ENCODE measurements around the gene PPIL1. TPM values are rescaled to one million over a fixed set of nuclear protein-coding genes. Genes with fewer than 3 reads are reported as not detected.

Gene PPIL1
- total RNA-seq, 1 donor from 2014 or later = 14.2 TPM

- DNase-seq = no peak
Observed at GRCh38 chr6:36855750-36856149, 18.9 kb downstream of the PPIL1 start.

DNA sequence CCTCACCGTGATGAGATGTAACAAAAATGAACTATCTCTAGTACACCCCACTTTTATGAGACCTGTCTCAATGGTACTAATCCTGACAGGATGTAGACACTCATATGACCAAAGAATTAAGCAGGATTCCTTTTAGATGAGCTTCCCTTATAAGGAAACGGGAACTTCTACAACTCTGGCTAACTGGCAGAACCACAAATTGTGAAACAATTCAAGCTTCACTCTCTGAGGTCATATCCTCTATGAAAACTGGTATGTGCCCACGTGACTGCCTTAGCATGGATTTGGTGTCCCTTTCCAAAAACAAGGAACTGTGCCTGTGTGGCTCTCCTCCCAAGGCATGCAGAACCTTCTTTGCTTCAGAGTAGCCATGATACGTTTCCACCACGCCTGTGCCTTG is 21.3 kb downstream of the PPIL1 start:
- no peak for DNase-seq

GRCh38 chr6:36852481-36853147 is 22.0 kb downstream of the PPIL1 start:
- DNase-seq = no peak

DNA sequence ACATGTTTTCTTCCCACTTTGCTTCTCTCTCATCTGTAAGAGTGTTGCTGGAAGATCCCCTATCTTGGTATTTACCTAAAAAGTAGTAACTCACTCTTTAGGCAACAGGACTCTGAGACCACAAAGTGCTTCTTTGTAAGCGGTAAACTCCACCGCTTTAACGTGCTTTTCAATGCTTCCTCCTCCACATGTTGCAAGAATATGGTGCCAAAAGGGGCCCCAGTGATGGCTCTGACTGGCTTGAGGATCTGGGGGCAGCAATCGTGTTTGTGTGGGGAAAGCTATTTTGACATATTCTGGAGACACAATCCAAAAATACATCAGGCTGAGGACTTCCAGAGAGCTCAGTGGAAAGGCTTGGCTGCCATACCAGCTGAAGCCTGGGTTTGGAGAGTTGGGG is 23.0 kb downstream of the PPIL1 start:
- no peak for DNase-seq

DNA sequence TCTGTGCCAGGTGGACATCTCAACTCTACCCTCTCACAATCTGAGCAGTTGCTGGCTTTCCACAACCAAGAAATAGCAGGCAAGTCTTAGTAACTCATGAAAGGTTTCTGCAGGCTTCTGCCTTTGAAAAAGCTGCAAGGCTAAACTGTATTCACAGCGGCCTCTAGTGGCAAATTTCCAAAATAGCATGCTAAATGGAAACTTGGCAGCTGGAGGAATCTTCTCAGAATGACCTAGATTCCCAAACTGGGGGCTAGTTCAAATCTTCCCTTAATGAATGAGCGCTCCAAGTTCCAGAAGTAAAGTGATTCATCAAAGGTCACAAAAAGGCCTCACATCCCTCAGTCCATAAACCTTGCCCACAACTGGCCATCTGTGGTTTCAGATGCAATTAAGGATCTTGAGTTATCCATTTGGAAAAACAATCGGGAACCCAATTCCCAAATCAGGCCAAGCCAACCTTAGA is 23.4 kb downstream of the PPIL1 start:
- DNase-seq = peak; percentile 50

DNA sequence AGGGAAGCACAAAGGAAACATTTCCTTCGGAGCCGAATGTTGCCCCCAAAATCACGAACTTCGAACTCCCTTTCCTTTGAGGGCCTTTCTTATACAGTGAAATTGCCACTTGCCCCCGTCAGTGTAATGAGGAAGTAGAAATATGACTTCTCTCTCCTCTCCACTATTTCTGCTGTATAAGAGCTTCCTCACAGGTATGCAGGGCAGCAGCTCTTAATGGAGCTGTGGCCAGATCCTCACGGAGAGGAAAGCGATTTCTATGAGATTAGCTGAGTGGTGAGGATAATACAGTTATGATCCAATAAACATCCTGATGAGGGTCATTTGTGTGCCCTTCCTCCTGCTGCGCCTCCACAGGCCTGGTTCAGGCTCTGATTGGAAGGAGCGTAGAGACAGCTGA is 24.6 kb downstream of the PPIL1 start:
- DNase-seq = no peak

DNA sequence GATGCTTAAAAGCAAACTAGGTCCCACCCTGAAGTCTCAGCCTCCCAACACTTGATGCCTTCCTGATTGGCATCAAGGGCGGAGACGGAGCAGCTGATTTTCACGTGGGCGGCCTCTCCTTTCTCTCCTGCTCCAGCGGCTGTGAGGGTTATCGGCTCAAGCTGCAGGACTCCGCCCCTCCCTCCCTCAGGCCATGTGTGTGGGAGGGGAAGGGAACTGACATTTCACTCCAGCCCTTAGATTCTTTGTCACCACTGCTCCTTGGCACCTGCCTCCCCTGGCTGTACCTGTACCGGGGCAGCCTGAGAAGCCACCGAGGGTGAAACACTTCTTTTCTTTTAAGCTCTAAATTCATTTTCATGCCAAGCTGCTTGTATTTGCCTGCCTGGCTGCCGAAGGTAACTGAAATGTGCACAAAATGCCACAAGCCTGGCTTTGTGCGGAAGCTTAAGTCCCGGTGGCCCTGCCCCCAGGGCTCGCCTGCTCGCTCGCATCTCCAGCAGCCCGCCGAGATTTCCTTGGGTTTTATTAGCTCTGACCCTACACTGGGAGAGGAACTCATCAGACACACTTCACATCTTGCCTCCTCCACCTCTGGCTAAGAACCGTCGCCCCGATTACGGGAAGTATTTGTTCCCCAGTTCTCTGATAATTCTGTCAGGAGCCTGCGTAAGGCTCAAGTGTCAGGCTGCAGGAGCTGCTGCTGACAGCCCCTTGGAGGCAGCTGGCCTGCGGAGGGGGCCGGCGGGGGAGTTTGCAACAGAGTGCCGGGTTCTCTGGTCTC is 25.8 kb downstream of the PPIL1 start:
- DNase-seq = no peak

- DNase-seq = no peak
Observed at GRCh38 chr6:36847991-36848390, 26.6 kb downstream of the PPIL1 start.

- no peak for DNase-seq
Observed at GRCh38 chr6:36847152-36847551, 27.5 kb downstream of the PPIL1 start.

DNA sequence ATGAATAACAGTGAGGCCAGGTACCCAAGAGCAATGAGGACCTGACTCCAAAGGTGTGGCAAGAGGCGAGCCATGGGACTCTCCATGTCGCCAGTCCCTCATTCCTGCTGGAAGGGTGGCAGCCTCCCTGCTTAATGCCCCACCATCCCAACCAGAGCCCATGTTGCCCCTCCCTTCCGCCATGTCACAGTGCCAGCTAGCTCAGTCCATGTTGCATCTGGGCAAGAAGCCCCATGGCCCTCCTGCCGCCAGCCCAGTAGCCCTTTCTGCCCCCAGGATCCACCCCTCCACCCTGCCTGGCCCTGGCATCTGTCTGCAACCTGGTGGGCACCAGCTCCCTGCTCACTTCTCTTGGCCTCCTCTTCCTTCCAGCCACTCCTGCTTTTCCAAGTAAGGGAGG is 29.4 kb downstream of the PPIL1 start:
- DNase-seq = no peak

- DNase-seq = no peak
Observed at GRCh38 chr6:36844232-36845170, 30.1 kb downstream of the PPIL1 start.

GRCh38 chr6:36843170-36843569 is 31.4 kb downstream of the PPIL1 start:
- no peak for DNase-seq

DNA sequence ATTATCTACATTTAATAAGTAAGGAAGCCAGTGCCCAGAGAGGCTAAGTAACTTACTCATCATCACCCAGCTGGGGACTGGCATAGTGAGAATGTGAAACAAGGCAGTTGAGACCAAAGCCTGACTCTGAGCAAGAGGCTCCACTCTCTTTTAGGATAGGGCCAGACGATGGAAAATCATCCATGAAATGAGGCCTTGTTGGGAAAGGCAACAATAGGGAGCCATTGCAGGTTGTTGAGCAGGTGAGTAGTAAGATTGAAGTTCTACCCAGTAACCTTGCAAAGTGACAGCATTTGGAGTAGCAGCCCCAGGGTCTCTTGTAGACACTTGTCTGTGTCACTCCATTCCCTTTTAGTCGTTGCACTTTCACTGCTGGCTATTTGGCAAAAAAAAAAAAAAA is 32.8 kb downstream of the PPIL1 start:
- no peak for DNase-seq

GRCh38 chr6:36840432-36841403 is 33.9 kb downstream of the PPIL1 start:
- no peak for DNase-seq

GRCh38 chr6:36839749-36840431 is 34.7 kb downstream of the PPIL1 start:
- no peak for DNase-seq

DNA sequence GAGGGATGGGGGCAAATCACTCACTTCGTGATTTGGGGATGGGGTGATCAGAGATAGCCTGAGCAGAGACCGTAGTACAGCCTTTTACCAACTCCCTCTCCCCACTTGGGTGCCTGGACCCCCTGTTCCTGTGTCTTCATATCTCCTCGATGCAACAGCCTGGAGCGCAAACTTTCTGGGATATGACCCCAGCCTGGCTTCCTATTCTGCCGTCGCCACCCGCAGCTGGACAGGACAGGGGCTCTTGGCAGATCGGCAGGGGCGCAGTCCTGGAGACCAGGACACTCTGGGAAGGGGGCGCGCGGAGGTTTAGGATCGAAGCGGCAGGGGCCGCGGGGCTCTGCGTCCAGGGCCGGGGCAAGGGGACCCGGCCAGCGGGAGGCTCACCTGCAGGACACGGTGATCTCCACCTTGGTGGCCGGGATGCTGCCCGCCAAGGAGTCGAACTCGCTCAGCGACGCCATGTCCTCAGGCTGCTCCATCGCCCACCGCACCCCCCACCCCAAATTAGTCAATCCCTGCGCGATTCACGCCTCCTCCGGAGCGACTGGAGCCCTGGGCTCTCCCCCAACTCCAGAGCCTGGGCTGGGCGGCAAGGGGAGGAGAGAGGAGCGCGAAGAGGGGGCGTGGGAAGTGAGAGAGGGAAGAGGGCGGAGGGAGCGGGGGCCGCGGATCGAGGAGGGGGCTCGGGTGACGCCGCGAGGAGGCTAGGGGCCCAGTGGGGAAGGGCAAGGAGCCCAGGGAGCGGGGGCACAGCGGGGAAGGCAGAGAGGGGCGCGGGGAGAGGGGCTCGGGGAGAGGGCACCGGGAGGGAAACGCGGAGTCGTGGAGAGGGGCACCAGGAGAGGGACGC is 35.5 kb downstream of the PPIL1 start, which contains the start of gene CPNE5:
TSS of gene CPNE5 (minus strand) at position 549 of the 853 bp plus-strand sequence. CDS start at position 482, 67 bp downstream.
- no peak for DNase-seq

- no peak for DNase-seq
Observed at GRCh38 chr6:36837686-36838085, 36.9 kb downstream of the PPIL1 start.

- no peak for DNase-seq
Observed at GRCh38 chr6:36837022-36837339, 37.6 kb downstream of the PPIL1 start.

GRCh38 chr6:36836111-36837021 is 38.2 kb downstream of the PPIL1 start:
- DNase-seq = no peak
